GM04504 (cell line): ENCODE data around the gene OARD1.
"Not testable (repeated sequence)": the region's sequence is repeated elsewhere in the genome, so short reads cannot be mapped to it uniquely, and the experiment has no call there.

Experiments used
- DNase-seq: peaks from one replicate; pipeline ENCODE4 v3.0.0-alpha.2; 2012; ENCODE audit warnings: low read depth

Gene OARD1

GRCh38 chr6:41071923-41072835 is at the start of gene OARD1:
TSS of gene OARD1 (minus strand) at chr6:41072356. CDS start at chr6:41071634, 722 bp downstream.
- DNase-seq: peak; percentile 99

GRCh38 chr6:41120058-41120457 is 47.9 kb upstream of the OARD1 start:
- no peak for DNase-seq

GRCh38 chr6:41119508-41119907 is 47.4 kb upstream of the OARD1 start:
- no peak for DNase-seq

GRCh38 chr6:41115027-41115426 is 42.9 kb upstream of the OARD1 start:
- not testable (repeated sequence) for DNase-seq

- DNase-seq: no peak
Measured at GRCh38 chr6:41111017-41111416, 38.9 kb upstream of the OARD1 start.

GRCh38 chr6:41103847-41104246 is 31.7 kb upstream of the OARD1 start:
- DNase-seq: no peak

- no peak for DNase-seq
Measured at GRCh38 chr6:41100871-41101287, 28.7 kb upstream of the OARD1 start.

- no peak for DNase-seq
Measured at GRCh38 chr6:41098366-41098765, 26.2 kb upstream of the OARD1 start.

- no peak for DNase-seq
Measured at GRCh38 chr6:41097467-41098090, 25.4 kb upstream of the OARD1 start.

- no peak for DNase-seq
Measured at GRCh38 chr6:41093729-41094128, 21.6 kb upstream of the OARD1 start.

GRCh38 chr6:41092421-41093140 is 20.4 kb upstream of the OARD1 start:
- no peak for DNase-seq

- no peak for DNase-seq
Measured at GRCh38 chr6:41090841-41091761, 18.9 kb upstream of the OARD1 start.

GRCh38 chr6:41088451-41088850 is 16.3 kb upstream of the OARD1 start:
- DNase-seq: no peak

- no peak for DNase-seq
Measured at GRCh38 chr6:41085182-41085581, 13.0 kb upstream of the OARD1 start.

- no peak for DNase-seq
Measured at GRCh38 chr6:41083072-41083471, 10.9 kb upstream of the OARD1 start.

- DNase-seq: no peak
Measured at GRCh38 chr6:41080621-41081020, 8.5 kb upstream of the OARD1 start.

GRCh38 chr6:41079080-41079479 is 6.9 kb upstream of the OARD1 start:
- no peak for DNase-seq

GRCh38 chr6:41078101-41078500 is 5.9 kb upstream of the OARD1 start:
- DNase-seq: no peak

- DNase-seq: no peak
Measured at GRCh38 chr6:41077536-41077935, 5.4 kb upstream of the OARD1 start.

- DNase-seq: no peak
Measured at GRCh38 chr6:41075651-41076626, 3.8 kb upstream of the OARD1 start.
